ENCODE results near the gene CCDC87. TPM values are rescaled to one million over a fixed set of nuclear protein-coding genes. Genes with fewer than 3 reads are reported as not detected.

CCDC87 gene
- total RNA-seq, 2 donors from 2014 or later = 0.82 to 3.8 TPM

DNA sequence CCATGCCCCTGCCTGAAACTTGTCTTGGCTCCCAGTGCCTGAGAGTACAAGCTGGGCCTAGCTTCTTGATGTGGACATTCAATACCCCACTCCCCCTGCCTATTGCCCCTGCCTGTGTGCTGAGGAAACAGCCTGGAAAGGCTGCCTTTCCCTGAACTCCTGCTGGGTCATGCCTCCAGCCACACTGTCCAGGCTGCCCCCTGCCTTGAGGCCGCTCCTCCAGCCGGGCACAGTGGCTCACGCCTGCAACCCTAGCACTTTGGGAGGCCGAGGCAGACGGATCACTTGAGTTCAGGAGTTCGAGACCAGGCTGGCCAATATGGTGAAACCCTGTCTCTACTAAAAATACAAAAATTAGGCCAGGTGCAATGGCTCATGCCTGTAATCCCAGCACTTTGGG, 10.2 kb upstream of the CCDC87 start:
- no peak overlapping the region for H3K4me3 ChIP-seq
- intact Hi-C loops (cut with DNase I) = no loop called here
- no peaks in the 10 kb centered on the region for H3K9me3 ChIP-seq
- no peaks in the 10 kb centered on the region for H3K4me1 ChIP-seq (replicated peaks)
- no peaks in the 10 kb centered on the region for H3K27me3 ChIP-seq (replicated peaks; ENCODE audit: insufficient read depth)
- no peak overlapping the region for H3K27ac ChIP-seq
- no peak for DNase-seq (ENCODE audit: low spot score)
- WGBS = 81% methylated on average over 6 of the region's 6 CpGs
- peaks cover 0 to 4% of the 10 kb centered on the region in 2 donors for H3K36me3 ChIP-seq
- no peak for TF ChIP-seq CTCF (IDR thresholded peaks at IDR 0.05)
- no peak for TF ChIP-seq POLR2AphosphoS5 (IDR thresholded peaks at IDR 0.05)
- TF ChIP-seq POLR2A (IDR thresholded peaks at IDR 0.05) = no peak

GRCh38 chr11:66600631-66601233, 7.9 kb upstream of the CCDC87 start:
- TF ChIP-seq POLR2AphosphoS5 (IDR thresholded peaks at IDR 0.05) = no peak
- TF ChIP-seq POLR2A (IDR thresholded peaks at IDR 0.05) = no peak
- no peak for TF ChIP-seq CTCF (IDR thresholded peaks at IDR 0.05)
- DNase-seq (ENCODE audit: low spot score) = no peak
- 97% methylated on average over 4 of the region's 4 CpGs for WGBS
- no peak overlapping the region for H3K27ac ChIP-seq
- no peaks in the 10 kb centered on the region for H3K4me1 ChIP-seq (replicated peaks)
- H3K4me3 ChIP-seq = no peak overlapping the region
- peaks cover 0 to 4% of the 10 kb centered on the region in 2 donors for H3K36me3 ChIP-seq
- H3K27me3 ChIP-seq (replicated peaks; ENCODE audit: insufficient read depth) = no peaks in the 10 kb centered on the region
- intact Hi-C loops (cut with DNase I) = no loop called here
- no peaks in the 10 kb centered on the region for H3K9me3 ChIP-seq

DNA sequence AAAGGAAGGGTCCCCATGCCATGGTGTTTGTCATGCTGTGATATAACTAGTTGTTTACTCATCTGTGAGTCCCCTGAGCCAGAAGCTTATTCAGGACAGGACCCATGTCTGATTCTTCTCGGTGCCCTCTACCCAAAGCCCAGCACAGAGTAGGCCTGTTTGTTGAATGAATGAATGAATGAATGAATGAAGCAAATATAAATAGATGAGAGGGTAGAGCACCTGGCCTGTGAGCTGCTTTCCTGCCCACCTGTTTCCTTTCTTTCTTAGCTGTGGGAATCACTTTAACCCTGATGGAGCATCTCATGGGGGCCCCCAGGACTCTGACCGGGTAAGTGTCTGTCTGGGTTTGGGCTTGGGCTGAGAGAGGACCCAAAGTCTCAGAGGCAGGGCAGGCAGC, 7.4 kb upstream of the CCDC87 start:
- H3K9me3 ChIP-seq = no peaks in the 10 kb centered on the region
- DNase-seq (ENCODE audit: low spot score) = no peak
- peaks cover 0 to 4% of the 10 kb centered on the region in 2 donors for H3K36me3 ChIP-seq
- intact Hi-C loops (cut with DNase I) = no loop called here
- no peak overlapping the region for H3K27ac ChIP-seq
- TF ChIP-seq CTCF (IDR thresholded peaks at IDR 0.05) (no peak), POLR2A (IDR thresholded peaks at IDR 0.05) (no peak), POLR2AphosphoS5 (IDR thresholded peaks at IDR 0.05) (no peak)
- peaks cover under 1% of the 10 kb centered on the region for H3K4me1 ChIP-seq (replicated peaks)
- H3K27me3 ChIP-seq (replicated peaks; ENCODE audit: insufficient read depth) = no peaks in the 10 kb centered on the region
- no peak overlapping the region for H3K4me3 ChIP-seq
- 93% methylated on average over 2 of the region's 2 CpGs for WGBS

DNA sequence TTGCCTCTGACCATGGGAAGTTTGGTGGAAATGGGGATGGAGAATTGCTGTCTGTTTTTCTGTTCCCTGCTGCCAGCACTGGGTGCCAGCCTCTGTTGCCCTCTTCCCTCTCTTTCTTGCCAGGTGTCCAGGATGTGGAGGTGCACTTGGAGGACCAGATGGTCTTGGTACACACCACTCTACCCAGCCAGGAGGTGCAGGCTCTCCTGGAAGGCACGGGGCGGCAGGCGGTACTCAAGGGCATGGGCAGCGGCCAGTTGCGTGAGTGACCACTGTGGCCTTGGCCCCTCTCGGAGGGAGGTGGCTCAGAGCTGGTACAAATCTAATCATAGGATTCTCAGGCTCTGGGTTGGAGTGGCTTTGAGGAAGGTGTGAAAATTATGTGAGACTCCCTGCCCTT, 6.1 kb upstream of the CCDC87 start:
- peaks cover 0 to 4% of the 10 kb centered on the region in 2 donors for H3K36me3 ChIP-seq
- peaks cover 6% of the 10 kb centered on the region for H3K4me1 ChIP-seq (replicated peaks)
- H3K4me3 ChIP-seq = no peak overlapping the region
- TF ChIP-seq POLR2AphosphoS5 (IDR thresholded peaks at IDR 0.05) (no peak), CTCF (IDR thresholded peaks at IDR 0.05) (no peak), POLR2A (IDR thresholded peaks at IDR 0.05) (no peak)
- no peaks in the 10 kb centered on the region for H3K9me3 ChIP-seq
- 93% methylated on average over 6 of the region's 6 CpGs for whole genome bisulfite sequencing
- intact Hi-C loops (cut with DNase I) = no loop called here
- DNase-seq (ENCODE audit: low spot score) = no peak
- no peaks in the 10 kb centered on the region for H3K27me3 ChIP-seq (replicated peaks; ENCODE audit: insufficient read depth)
- no peak overlapping the region for H3K27ac ChIP-seq

- H3K4me3 ChIP-seq = no peak overlapping the region
- TF ChIP-seq POLR2AphosphoS5 (IDR thresholded peaks at IDR 0.05) = no peak
- no peak for TF ChIP-seq POLR2A (IDR thresholded peaks at IDR 0.05)
- TF ChIP-seq CTCF (IDR thresholded peaks at IDR 0.05) = no peak
- H3K27ac ChIP-seq = no peak overlapping the region
- H3K27me3 ChIP-seq (replicated peaks; ENCODE audit: insufficient read depth) = no peaks in the 10 kb centered on the region
- peaks cover 8% of the 10 kb centered on the region for H3K4me1 ChIP-seq (replicated peaks)
- no peaks in the 10 kb centered on the region for H3K9me3 ChIP-seq
- no peak for DNase-seq (ENCODE audit: low spot score)
- intact Hi-C loops (cut with DNase I) = no loop called here
- H3K36me3 ChIP-seq = peaks cover 0 to 4% of the 10 kb centered on the region in 2 donors
- WGBS = 54% methylated on average over 5 of the region's 5 CpGs
These were observed 2.5 kb upstream of the CCDC87 start for GRCh38 chr11:66595245-66595904.
